GM18519 (cell line): Measurements from ENCODE around the gene FBLN2.

Experiments
- ATAC-seq: cut with Tn5 transposase; IDR thresholded peaks from one replicate; pipeline ENCODE4 v1.9.1; 2021; ENCODE audit warnings: mild to moderate bottlenecking, moderate library complexity; ENCODE audit not compliant: unreplicated experiment, low FRiP score

Gene FBLN2

GRCh38 chr3:13596426-13597205 lies 47.7 kb downstream of the FBLN2 start:
- no peak for ATAC-seq

DNA sequence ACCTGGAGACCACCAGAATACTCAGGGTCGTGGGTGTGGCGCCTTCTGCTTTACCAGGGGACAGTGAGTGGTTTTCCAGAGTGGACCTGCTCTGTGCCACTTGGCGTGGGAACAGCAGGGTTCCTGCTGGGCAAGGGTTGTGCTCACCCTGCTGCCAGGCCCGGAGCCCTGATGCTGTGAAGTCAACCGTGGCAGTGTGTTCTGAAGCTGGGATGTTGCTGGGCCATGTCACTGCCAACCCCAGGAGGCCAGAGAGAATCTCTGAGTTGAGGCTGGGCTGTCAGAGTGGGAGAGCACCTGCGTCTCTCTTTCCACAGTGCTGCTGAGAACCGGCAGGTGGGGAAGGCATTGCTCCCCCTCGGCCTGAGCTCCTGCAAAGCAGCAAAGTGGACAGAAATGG lies 48.7 kb downstream of the FBLN2 start:
- no peak for ATAC-seq

GRCh38 chr3:13598201-13598600 lies 49.3 kb downstream of the FBLN2 start:
- no peak for ATAC-seq

GRCh38 chr3:13598926-13599886 lies 50.3 kb downstream of the FBLN2 start:
- no peak for ATAC-seq

DNA sequence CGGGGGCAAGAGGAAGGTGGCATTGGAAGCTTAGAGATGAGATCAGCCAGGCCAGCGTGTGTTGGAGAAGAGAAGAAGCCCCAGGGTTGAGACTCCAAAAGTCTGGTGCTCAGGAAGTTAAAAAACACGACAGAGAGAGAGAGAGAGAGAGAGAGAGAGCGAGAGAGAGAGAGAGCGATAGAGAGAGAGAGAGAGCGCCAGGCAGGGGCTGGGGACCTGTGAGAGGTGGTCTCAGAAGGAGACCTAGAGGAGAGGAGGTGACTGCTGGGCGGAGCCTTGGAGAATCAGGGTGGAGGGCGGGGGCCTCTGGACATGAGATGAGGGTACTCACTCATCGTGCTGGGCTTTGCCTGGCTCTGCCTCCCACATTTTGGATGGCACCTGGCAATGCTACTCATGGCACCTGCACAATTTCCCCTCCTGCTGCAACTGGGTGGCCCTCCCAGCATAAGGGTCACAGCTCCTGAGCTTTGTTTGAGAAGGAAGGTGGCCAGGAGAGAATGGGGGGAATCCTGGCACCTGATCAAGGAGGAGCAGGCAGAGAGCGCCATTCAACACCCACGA lies 51.0 kb downstream of the FBLN2 start:
- ATAC-seq: no peak

DNA sequence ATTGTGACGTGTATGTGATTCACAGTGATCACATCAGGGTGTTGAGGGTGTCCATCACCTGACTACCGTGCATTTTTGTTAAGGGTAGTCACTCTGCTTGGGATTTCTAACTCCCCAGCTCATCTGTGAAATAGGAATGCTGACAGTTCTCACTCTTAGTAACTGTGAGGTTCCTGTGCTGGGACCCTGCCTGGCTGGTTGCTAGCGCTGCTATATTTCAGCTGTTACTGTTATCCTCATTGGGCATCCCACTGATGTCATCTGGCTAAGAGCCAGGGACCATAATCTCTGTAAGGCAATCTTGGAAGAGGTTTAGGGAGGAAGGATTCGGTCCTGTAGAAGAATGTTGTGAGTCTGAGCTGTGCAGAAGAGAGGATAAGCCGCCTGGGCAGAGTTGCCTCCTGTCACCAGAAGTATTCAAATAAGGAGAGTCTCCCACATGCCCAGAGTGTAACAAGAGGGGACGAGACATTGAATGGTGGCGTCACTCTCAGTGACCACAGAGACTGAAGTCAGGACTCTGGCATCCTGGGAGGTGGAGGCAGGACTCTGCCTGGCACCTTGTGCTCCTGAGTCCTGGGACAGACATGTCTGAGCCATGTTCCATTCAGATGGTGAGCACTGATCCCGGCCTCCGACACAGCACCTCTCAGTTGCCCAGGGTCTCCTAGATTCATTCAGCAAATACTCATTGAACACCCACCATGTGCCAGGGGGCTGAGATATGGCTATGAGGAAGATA lies 52.2 kb downstream of the FBLN2 start:
- ATAC-seq: no peak

- ATAC-seq: no peak
Observed at GRCh38 chr3:13601692-13602080, 52.8 kb downstream of the FBLN2 start.

DNA sequence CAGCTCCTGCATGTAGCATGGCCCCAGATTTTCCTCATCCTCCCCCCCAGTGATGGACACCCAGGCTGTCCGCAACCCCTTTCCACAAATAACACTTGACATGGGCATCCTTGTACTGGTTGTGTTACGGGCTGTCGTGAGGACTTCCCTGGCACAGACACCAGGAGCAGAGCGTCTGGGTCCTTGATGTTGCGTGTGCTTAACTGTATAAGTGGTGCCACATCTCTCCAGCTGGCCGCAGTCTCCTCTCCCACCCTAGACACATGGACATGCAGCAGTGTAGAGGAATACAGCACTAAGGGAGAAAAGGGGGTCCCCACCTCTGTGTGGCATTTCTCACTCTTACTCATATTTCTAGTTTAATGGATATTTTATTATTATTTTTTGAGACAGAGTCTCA lies 56.6 kb downstream of the FBLN2 start:
- ATAC-seq: no peak

DNA sequence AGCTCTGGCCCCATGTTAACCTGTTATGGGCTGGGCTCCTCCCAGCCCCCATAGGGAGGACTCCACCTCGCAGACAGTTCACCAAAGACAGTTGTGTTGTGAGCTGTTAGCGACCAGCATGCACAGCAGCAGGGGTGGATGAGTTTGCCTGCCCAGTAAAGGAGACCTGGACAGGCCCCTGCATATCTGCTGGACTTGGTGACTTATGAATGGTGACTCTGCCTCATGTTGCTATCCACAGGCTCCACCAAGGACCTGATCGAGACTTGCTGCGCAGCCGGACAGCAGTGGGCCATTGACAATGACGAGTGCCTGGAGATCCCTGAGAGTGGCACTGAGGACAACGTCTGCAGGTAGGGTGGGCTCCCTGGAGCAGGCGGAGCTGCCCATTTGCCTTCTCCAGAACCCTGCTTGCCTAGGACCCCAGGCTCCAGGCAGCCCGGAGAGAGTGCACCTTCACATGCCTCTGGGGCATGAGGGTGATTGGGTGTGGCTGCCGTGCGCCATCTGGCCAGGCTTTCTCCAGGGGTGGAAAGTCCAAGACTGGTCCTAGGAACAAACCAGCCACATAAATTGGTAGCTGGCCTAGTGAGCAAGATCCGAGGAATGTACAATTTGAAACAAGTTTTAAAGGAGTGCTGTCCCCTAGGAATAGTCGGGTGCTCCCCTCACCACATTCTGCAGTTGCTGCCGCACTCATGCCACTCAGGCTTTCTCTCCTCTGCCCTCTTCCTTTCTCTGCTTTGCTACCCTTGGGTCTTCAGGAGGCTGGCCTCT lies 59.1 kb downstream of the FBLN2 start:
- ATAC-seq: no peak

- ATAC-seq: no peak
Observed at GRCh38 chr3:13608969-13609725, 60.2 kb downstream of the FBLN2 start.

- no peak for ATAC-seq
Observed at GRCh38 chr3:13610006-13610570, 61.2 kb downstream of the FBLN2 start.

DNA sequence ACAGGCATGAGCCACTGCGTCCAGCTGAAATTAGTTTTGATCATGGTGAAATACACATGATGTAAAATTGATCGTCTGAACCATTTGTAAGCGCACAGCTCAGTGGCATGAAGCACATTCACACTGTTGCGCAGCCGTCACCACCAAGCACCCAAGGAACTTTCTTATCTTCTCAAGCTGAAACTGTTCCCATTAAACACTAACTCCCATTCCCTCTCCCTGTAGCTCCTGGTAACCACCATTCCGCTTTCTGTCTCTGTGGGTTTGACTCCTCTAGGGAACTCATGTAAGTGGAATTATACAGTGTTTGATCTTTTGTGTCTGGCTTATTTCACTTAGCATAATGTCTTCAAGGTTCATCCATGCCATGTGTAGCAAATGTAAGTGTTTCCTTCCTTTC lies 62.3 kb downstream of the FBLN2 start:
- no peak for ATAC-seq

- no peak for ATAC-seq
Observed at GRCh38 chr3:13612829-13613228, 63.9 kb downstream of the FBLN2 start.

GRCh38 chr3:13613343-13614190 lies 64.6 kb downstream of the FBLN2 start:
- no peak for ATAC-seq

DNA sequence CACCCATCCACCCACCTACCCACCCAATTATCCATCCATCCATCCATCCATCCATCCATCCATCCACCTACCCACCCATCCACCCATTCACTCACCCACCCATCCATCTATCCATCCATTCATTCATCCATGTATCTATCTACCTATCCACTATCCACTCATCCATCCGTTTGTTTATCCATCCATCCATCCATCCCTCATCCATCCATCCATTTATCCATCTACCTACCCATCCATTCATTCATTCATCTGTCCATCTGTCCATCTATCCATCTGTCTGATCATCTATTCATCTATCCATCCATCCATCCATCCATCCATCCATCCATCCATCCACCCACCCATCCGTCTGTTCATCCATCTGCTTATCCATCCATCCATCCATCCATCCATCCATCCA lies 65.7 kb downstream of the FBLN2 start:
- no peak for ATAC-seq

DNA sequence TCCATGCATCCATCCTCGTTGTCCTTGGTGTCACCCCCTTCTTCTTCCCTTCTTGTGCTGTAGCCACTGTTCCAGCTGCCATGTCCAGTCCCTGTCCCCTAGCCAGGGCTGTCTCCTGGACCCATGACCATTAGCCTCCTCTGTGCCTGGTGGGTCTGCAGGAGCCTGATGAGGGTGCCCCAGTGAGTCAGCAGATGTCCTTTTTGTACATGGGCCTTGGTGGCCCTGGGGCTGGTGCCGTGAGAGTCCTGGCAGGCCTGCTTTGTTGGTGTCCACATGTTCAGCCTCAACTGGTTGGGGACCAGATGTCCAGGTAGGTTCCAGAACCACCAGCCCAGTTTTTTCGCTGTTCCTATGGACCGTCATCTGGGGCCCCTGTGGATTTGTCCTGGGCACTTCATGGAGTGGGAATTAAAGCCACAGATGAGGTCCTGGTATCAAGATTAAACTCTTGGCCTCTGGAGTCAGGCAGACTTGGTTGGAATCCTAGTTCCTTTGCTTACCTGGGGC lies 66.1 kb downstream of the FBLN2 start:
- ATAC-seq: no peak

DNA sequence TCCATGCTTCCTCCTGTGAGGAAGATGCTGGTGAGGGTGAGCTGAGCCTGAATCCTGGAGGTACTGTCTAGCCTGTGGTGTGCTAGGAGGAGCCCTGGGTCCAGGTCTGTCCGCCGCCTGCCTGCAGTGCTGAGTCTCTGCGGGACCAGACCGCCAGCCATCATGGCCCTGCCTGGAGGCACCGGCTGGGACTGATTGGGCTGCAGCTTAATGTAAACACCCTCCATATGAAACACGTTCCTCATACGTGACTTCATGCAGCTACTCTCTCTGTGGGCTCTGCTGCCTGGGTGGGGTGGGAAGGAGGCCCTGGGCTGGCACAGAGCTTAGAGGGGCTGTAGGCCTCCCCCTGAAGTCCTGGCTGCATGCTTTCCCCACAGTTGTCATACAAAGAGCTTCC lies 67.4 kb downstream of the FBLN2 start:
- ATAC-seq: no peak
